ENCODE data around the gene KIR3DL2.
"Not testable (repeated sequence)": the region's sequence is repeated elsewhere in the genome, so short reads cannot be mapped to it uniquely, and the experiment has no call there.

GRCh38 chr19:54858476-54858875 lies 8.2 kb downstream of the KIR3DL2 start:
- not testable (repeated sequence) for TF ChIP-seq CTCF (IDR thresholded peaks at IDR 0.05; ENCODE audit: poor library complexity, severe bottlenecking); POLR2AphosphoS5 (IDR thresholded peaks at IDR 0.05); RAD21 (conservative IDR thresholded peaks at IDR 0.05)

Data from neural cell (in vitro differentiated cells).